BLaER1 treated with 17β-estradiol and CSF1 and Interleukin-3, amounts not matched to agents 10 nM and 100 nM (cell line): ENCODE data around the gene TTLL5.

Experiments used
- H3K27ac ChIP-seq, 11 experiments: shearing (Covaris generic); formaldehyde crosslinking; 2 replicates each; pipeline ENCODE4 v1.8.1; 2022
- H3K27me3 ChIP-seq, 11 experiments: shearing (Covaris generic); formaldehyde crosslinking; 2 replicates each; pipeline ENCODE4 v1.8.1; 2022
- H3K36me3 ChIP-seq, 11 experiments: shearing (Covaris generic); formaldehyde crosslinking; 2 replicates each; pipeline ENCODE4 v1.8.1; 2022
- H3K4me1 ChIP-seq, 10 experiments: shearing (Covaris generic); formaldehyde crosslinking; 2 replicates each; pipeline ENCODE4 v1.8.1; 2022
- H3K4me2 ChIP-seq, 11 experiments: shearing (Covaris generic); formaldehyde crosslinking; 2 replicates each; pipeline ENCODE4 v1.8.1; 2022
- H3K4me3 ChIP-seq, 10 experiments: shearing (Covaris generic); formaldehyde crosslinking; 2 replicates each; pipeline ENCODE4 v1.8.1; 2022
- H3K9ac ChIP-seq, 11 experiments: shearing (Covaris generic); formaldehyde crosslinking; 2 replicates each; pipeline ENCODE4 v1.8.1; 2022
- H3K9me3 ChIP-seq, 11 experiments: shearing (Covaris generic); formaldehyde crosslinking; replicated peaks in 1 of 11; 2 replicates each; pipeline ENCODE4 v1.8.1; 2022
- H4K20me1 ChIP-seq, 11 experiments: shearing (Covaris generic); formaldehyde crosslinking; 2 replicates each; pipeline ENCODE4 v1.8.1; 2022
- Cebpa-rat ChIP-seq, 11 experiments: shearing (Covaris generic); IDR thresholded peaks; 2 replicates each; pipeline ENCODE4 v1.8.1; 2022

TTLL5 gene

DNA sequence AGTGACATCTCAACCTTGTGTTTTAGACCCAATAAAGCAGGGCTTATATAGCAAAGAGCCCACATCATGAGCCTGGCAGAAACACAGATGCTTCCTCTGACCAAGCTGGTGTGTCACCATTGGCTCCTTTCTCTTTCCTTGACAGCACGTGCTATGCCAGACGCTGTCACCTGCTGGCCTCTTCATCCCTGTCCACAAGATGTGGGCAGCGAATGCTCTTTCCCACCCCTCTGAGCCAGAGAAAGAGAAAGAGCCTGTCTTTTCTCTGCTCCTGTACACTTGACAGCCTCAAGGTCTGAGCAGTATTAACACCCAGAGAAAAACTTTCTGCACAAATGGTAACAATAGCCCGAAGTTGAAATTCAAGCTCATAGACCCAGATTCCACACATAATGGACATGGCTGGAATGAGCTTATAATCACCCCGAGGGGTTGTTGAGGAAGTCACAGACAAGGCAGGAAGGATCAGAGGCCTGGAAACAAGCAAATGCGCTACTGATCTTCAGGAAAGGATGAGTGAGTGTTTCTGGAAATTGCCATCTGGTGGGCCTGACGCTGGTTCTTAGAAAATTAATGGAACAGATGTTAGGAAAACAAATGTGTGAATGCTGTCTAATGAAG, 311.9 kb downstream of the TTLL5 start:
- Histone ChIP-seq H4K20me1 (no peaks in the 10 kb centered on the region), H3K36me3 (no peaks in the 10 kb centered on the region), H3K4me3 (no peak overlapping the region), H3K4me1 (peaks cover 2 to 45% (median 29%) of the 10 kb centered on the region in 10 experiments; a peak in 17 of 20 replicates), H3K27ac (no peak overlapping the region), H3K4me2 (peak overlapping the region in 4 of 11 experiments; percentile 21 to 43 (median 32); a peak in 7 of 22 replicates), H3K27me3 (no peaks in the 10 kb centered on the region), H3K9me3 (no peaks in the 10 kb centered on the region), H3K9ac (no peak overlapping the region)
- no peak for TF ChIP-seq Cebpa-rat (IDR thresholded peaks at IDR 0.05)

DNA sequence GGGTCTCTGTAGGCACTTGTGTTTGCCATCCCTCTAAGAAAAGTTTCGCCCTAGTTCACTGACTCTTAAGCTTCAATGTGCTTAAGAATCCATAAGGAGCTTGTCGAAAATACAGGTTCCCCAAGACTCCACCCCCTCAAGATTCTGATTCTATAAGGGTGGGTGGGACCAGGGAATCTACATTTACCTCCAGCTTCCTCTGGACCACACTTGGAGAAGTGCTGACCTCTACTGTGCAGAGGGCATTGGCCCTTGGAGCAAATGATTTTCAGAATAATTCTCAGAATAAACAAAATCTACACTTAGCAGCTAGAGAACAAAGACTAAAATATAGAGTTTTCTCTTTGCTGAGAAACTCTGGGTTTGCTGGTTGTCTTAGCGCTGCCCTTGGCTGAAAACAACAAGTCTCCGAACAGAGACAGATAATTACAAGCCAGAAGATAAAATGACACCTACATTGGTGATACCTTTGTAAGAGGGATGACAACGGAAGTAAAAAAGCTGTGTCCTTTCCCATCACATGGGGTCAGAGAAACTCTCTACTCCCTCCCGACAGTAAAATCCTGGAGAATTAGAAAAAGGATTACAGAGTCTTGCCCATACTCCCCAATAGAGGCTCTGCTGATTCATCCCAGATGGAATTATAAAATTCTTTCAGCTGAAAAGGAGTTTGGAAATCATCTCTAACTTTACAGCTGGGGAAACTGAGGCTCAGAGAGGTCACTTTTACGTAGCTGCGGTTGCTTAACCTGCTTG, 316.0 kb downstream of the TTLL5 start:
- Histone ChIP-seq H3K4me2 (peak overlapping the region in 10 of 11 experiments; percentile 25 to 90 (median 80); a peak in 17 of 22 replicates), H3K9me3 (no peaks in the 10 kb centered on the region), H3K4me3 (no peak overlapping the region), H3K36me3 (no peaks in the 10 kb centered on the region), H3K4me1 (peaks cover 22 to 70% (median 54%) of the 10 kb centered on the region in 10 experiments), H3K27ac (no peak overlapping the region), H3K9ac (no peak overlapping the region), H3K27me3 (peaks cover 0 to 5% (median 0%) of the 10 kb centered on the region in 11 experiments; a peak in 2 of 22 replicates), H4K20me1 (no peaks in the 10 kb centered on the region)
- no peak for TF ChIP-seq Cebpa-rat (IDR thresholded peaks at IDR 0.05)

DNA sequence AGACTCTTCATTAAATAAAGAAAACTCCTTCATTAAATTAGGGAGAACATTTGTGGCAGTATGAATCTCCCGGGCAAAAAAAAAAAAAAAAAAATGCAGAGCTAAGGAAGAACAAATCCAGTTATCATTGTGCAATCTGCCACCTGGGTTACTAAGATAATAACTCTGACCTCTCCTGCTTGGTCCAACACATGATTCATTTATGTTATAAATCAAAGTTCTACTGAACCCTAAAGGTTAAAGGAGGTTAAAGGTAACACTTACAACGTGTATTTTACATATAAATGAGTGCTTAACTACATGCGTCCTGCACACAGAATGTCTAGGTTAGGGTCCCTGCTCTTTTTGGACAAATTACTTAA, 316.5 kb downstream of the TTLL5 start:
- H3K4me3 ChIP-seq, result no peak overlapping the region
- no peak for TF ChIP-seq Cebpa-rat (IDR thresholded peaks at IDR 0.05)

DNA sequence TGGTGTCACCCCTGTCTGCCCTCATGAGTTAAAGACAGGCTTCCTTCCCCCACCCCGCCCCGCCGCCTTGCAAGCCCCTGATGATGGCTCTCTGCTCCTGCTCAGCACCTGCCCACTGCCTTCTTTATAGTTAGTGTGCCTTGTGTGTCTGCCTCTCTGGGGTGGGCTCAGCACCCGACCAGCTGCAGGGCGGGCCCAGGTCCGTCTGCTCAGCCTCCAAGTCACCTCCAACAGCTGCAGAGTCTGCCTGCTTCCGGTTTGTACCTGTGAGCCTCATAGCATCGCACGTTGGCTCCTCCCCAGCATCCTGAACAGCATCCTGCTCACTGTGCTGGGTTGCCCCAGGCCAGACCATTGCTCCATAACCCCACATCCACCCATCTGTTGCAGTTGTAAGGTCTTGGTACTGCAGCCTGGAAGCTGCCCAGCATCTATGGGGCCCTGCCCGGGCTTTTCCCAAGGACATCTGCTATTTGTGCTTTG, 317.2 kb downstream of the TTLL5 start:
- Histone ChIP-seq H3K27ac (peak overlapping the region in 2 of 11 experiments; percentile 4 to 14; a peak in 2 of 22 replicates), H3K27me3 (peaks cover 0 to 12% (median 6%) of the 10 kb centered on the region in 11 experiments; a peak in 16 of 22 replicates), H3K4me1 (peaks cover 22 to 62% (median 48%) of the 10 kb centered on the region in 10 experiments), H3K4me3 (no peak overlapping the region), H3K9me3 (no peaks in the 10 kb centered on the region), H3K4me2 (peak overlapping the region; percentile 17 to 90 (median 79); a peak in 20 of 22 replicates), H3K36me3 (no peaks in the 10 kb centered on the region), H4K20me1 (no peaks in the 10 kb centered on the region), H3K9ac (peak overlapping the region in 1 of 11 experiments; percentile 20; a peak in 1 of 22 replicates)
- TF ChIP-seq Cebpa-rat (IDR thresholded peaks at IDR 0.05), result no peak

More for the DNA sequence above, 316.5 kb downstream of the TTLL5 start:
- no peak overlapping the region; a peak in 1 of 22 replicates for H3K27ac ChIP-seq
- H4K20me1 ChIP-seq, result no peaks in the 10 kb centered on the region
- H3K36me3 ChIP-seq, result no peaks in the 10 kb centered on the region
- H3K9me3 ChIP-seq, result no peaks in the 10 kb centered on the region
- peak overlapping the region; percentile 7 to 90 (median 79); a peak in 18 of 22 replicates for H3K4me2 ChIP-seq
- peaks cover 22 to 66% (median 51%) of the 10 kb centered on the region in 10 experiments for H3K4me1 ChIP-seq
- H3K27me3 ChIP-seq, result peaks cover 0 to 5% (median 0%) of the 10 kb centered on the region in 11 experiments; a peak in 3 of 22 replicates
- no peak overlapping the region for H3K9ac ChIP-seq

DNA sequence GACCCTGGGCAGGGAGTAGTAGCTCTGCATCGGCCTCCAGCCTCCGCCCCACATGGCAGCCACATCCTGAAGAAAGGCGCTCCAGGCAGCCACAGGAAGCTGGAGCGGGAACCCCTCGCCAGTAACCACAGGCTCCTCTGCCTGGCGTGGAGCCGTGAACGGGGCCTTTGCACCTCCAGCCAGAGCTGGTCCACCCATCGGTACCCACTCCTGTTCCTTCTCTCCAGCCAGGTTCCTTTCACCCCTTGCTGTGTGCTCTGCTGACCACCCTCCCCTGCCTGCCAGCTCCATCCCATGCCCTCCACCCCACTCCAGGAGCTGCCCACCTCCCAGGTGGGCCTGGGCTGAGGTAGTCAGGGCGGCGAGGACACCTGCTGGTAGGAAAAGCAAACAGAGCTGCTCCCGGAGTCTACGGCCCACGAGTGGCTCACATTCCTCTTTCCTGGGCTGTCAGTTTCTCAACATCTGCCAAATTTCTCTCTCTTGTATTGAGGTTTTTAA, 318.1 kb downstream of the TTLL5 start:
- Histone ChIP-seq H3K4me3 (no peak overlapping the region), H3K4me2 (peak overlapping the region; percentile 50 to 90 (median 79))

DNA sequence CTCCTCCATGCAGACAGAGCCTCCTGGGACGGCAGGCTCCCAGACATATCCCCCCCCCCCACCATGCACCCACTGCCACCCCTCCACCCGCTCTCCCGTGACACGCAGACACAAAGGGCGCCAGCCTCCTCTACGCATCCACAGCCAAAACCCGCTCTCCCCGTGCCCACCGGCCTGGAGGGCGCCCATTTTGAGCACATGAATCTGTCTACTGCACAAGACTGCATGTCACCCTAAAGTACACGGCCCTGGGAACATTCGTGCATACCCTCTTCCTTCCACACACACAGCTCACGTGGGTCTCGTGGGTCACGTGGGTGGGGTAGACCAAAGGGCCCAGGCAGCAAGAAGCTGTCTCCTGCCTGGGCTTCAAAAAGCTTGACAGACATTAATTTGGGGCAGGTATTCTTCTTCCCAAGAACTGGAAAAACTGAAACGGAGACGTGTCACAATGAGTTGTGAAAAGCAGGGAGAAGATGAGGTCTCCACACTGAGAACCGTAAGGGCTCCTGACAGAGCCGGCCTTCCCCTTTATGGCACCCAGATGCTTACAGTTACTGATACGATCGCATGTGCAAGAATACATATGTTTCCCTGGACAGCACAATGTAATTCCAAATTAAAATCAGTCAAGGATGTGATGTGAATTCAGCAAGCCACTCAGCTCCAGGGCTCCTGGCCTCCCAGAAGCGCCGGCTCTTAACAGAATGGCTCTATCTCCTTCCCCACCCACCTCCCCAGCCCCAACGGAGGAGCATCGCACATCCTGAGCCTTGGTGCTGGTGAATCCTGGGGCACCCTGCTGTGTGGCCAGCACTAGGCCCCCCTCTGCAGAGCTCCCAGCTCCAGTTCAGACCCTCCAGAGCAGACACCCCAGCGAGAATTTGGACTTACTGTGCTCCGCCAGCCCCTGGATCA, 318.9 kb downstream of the TTLL5 start:
- Histone ChIP-seq H3K4me2 (peak overlapping the region in 5 of 11 experiments; percentile 23 to 90 (median 79); a peak in 6 of 22 replicates), H3K27ac (no peak overlapping the region), H3K9ac (0 out of 22 replicates have a peak overlapping the region, but pooled peaks of 1 of the 11 experiments have one; percentile 46), H3K4me1 (peaks cover 22 to 62% (median 48%) of the 10 kb centered on the region in 10 experiments), H3K27me3 (peaks cover 0 to 18% (median 12%) of the 10 kb centered on the region in 11 experiments; a peak in 17 of 22 replicates), H3K36me3 (no peaks in the 10 kb centered on the region), H3K4me3 (no peak overlapping the region), H3K9me3 (no peaks in the 10 kb centered on the region), H4K20me1 (no peaks in the 10 kb centered on the region)
- TF ChIP-seq Cebpa-rat (IDR thresholded peaks at IDR 0.05), result no peak

More for the DNA sequence above, 318.1 kb downstream of the TTLL5 start:
- H3K27ac ChIP-seq, result peak overlapping the region in 3 of 11 experiments; percentile 4 to 14 (median 13); a peak in 3 of 22 replicates
- peak overlapping the region in 5 of 11 experiments; percentile 7 to 46 (median 21); a peak in 5 of 22 replicates for H3K9ac ChIP-seq
- no peaks in the 10 kb centered on the region for H3K9me3 ChIP-seq
- H3K4me1 ChIP-seq, result peaks cover 22 to 62% (median 48%) of the 10 kb centered on the region in 10 experiments
- no peaks in the 10 kb centered on the region for H3K36me3 ChIP-seq
- TF ChIP-seq Cebpa-rat (IDR thresholded peaks at IDR 0.05), result no peak
- peaks cover 0 to 18% (median 12%) of the 10 kb centered on the region in 11 experiments; a peak in 17 of 22 replicates for H3K27me3 ChIP-seq
- H4K20me1 ChIP-seq, result no peaks in the 10 kb centered on the region

DNA sequence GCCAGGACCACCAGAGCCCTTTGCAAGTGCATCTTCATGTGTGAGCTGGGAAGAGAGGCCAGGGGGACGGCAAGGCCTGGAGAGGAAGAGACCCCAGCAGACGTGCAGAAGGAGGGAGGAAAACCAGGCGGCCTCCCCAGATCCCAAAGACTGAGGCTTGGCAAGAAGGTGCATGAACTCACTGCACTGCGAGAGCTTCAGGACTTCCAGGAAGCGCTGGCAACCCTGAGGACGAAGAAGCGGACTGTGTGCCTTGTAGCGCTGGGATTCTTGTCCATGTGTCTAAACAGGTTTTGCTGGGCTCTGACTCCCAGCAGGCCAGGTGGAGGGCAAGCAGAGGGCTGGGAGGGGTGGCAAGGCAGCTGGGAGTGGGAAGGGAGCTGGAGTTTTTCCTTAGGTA, 319.8 kb downstream of the TTLL5 start:
- H3K27me3 ChIP-seq, result peaks cover 0 to 18% (median 12%) of the 10 kb centered on the region in 11 experiments; a peak in 17 of 22 replicates
- H3K9ac ChIP-seq, result peak overlapping the region in 1 of 11 experiments; percentile 81; a peak in 2 of 22 replicates
- no peak overlapping the region for H3K4me3 ChIP-seq
- H3K9me3 ChIP-seq, result no peaks in the 10 kb centered on the region
- no peak for TF ChIP-seq Cebpa-rat (IDR thresholded peaks at IDR 0.05)
- H3K4me2 ChIP-seq, result peak overlapping the region in 10 of 11 experiments; percentile 76 to 96 (median 87); a peak in 21 of 22 replicates
- H3K4me1 ChIP-seq, result peaks cover 22 to 65% (median 50%) of the 10 kb centered on the region in 10 experiments
- H3K27ac ChIP-seq, result no peak overlapping the region
- no peaks in the 10 kb centered on the region for H3K36me3 ChIP-seq
- H4K20me1 ChIP-seq, result no peaks in the 10 kb centered on the region
